Neural crest cell (in vitro differentiated cells): ENCODE measurements around the gene FUT8. TPM values are rescaled to one million over a fixed set of nuclear protein-coding genes. Genes with fewer than 3 reads are reported as not detected.
"Not testable (repeated sequence)": the region's sequence is repeated elsewhere in the genome, so short reads cannot be mapped to it uniquely, and the experiment has no call there.

ENCODE experiments used
- DNase-seq: peaks from one replicate; pipeline ENCODE4 v3.0.0; 2021; ENCODE audit warnings: low read depth, mixed read lengths, low spot score
- H3K27ac Mint-ChIP-seq: one replicate; pipeline ENCODE4 v1.8.0; 2021; ENCODE audit warnings: mild to moderate bottlenecking, mixed read lengths; ENCODE audit not compliant: unreplicated experiment
- H3K27me3 Mint-ChIP-seq: 2 replicates; pipeline ENCODE4 v1.8.0; 2021; ENCODE audit warnings: low read depth, mild to moderate bottlenecking, mixed read lengths
- H3K36me3 Mint-ChIP-seq: 2 replicates; pipeline ENCODE4 v1.8.0; 2021; ENCODE audit warnings: low read depth, mild to moderate bottlenecking, mixed read lengths
- H3K4me1 Mint-ChIP-seq: 2 replicates; pipeline ENCODE4 v1.8.0; 2021; ENCODE audit warnings: mixed read lengths
- H3K4me3 Mint-ChIP-seq: one replicate; pipeline ENCODE4 v1.8.0; 2021; ENCODE audit warnings: mild to moderate bottlenecking, mixed read lengths
- H3K9me3 Mint-ChIP-seq: 2 replicates; pipeline ENCODE4 v1.8.0; 2021; ENCODE audit warnings: mixed read lengths
- CTCF ChIP-seq: fragments of 200-600 bp; sonication (generic); conservative IDR thresholded peaks from 2 replicates; pipeline ENCODE4 v1.5.0; 2021; ENCODE audit warnings: antibody characterized with exemption, mild to moderate bottlenecking
- total RNA-seq: library from RNA; stranded (reverse); gene quantifications from 2 replicates; pipeline ENCODE4 v1.2.1, GENCODE V29; 2021

FUT8 gene
- total RNA-seq, 1 donor from 2014 or later = 67.2 TPM

- DNase-seq = no peak
- H3K4me1 Mint-ChIP-seq = no peaks in the 10 kb centered on the region
- H3K27me3 Mint-ChIP-seq = no peaks in the 10 kb centered on the region
- no peak overlapping the region for H3K27ac Mint-ChIP-seq
- H3K36me3 Mint-ChIP-seq = peaks cover 10% of the 10 kb centered on the region
- peaks cover 5% of the 10 kb centered on the region for H3K9me3 Mint-ChIP-seq
- TF ChIP-seq CTCF = no peak
- no peak overlapping the region for H3K4me3 Mint-ChIP-seq
These were observed 216.1 kb downstream of the FUT8 start for GRCh38 chr14:65628664-65629063.

- no peaks in the 10 kb centered on the region for H3K27me3 Mint-ChIP-seq
- DNase-seq = no peak
These were observed 218.5 kb downstream of the FUT8 start for GRCh38 chr14:65631040-65631439.

GRCh38 chr14:65632487-65632886 is 220.0 kb downstream of the FUT8 start:
- no peak for TF ChIP-seq CTCF
- Mint-ChIP-seq H3K27ac (no peak overlapping the region), H3K4me3 (no peak overlapping the region), H3K36me3 (peaks cover 34% of the 10 kb centered on the region), H3K9me3 (peaks cover 13% of the 10 kb centered on the region), H3K4me1 (no peaks in the 10 kb centered on the region), H3K27me3 (no peaks in the 10 kb centered on the region)
- no peak for DNase-seq

More at GRCh38 chr14:65631040-65631439, 218.5 kb downstream of the FUT8 start:
- TF ChIP-seq CTCF = no peak
- H3K36me3 Mint-ChIP-seq = peaks cover 29% of the 10 kb centered on the region
- peaks cover 13% of the 10 kb centered on the region for H3K9me3 Mint-ChIP-seq
- H3K4me3 Mint-ChIP-seq = no peak overlapping the region
- no peak overlapping the region for H3K27ac Mint-ChIP-seq
- no peaks in the 10 kb centered on the region for H3K4me1 Mint-ChIP-seq

GRCh38 chr14:65633666-65634065 is 221.1 kb downstream of the FUT8 start:
- H3K9me3 Mint-ChIP-seq = peaks cover 13% of the 10 kb centered on the region
- not testable (repeated sequence) for DNase-seq, H3K27me3 Mint-ChIP-seq, H3K4me3 Mint-ChIP-seq, H3K27ac Mint-ChIP-seq, H3K4me1 Mint-ChIP-seq
- H3K36me3 Mint-ChIP-seq = peaks cover 38% of the 10 kb centered on the region

- peaks cover 8% of the 10 kb centered on the region for H3K9me3 Mint-ChIP-seq
- no peak for DNase-seq
These were observed 225.2 kb downstream of the FUT8 start for GRCh38 chr14:65637780-65638179.

GRCh38 chr14:65639216-65639615 is 226.7 kb downstream of the FUT8 start:
- H3K36me3 Mint-ChIP-seq = peaks cover 26% of the 10 kb centered on the region
- H3K4me1 Mint-ChIP-seq = no peaks in the 10 kb centered on the region
- no peak for TF ChIP-seq CTCF
- no peak for DNase-seq
- H3K9me3 Mint-ChIP-seq = peaks cover 8% of the 10 kb centered on the region
- no peak overlapping the region for H3K4me3 Mint-ChIP-seq
- no peaks in the 10 kb centered on the region for H3K27me3 Mint-ChIP-seq
- H3K27ac Mint-ChIP-seq = no peak overlapping the region

More at GRCh38 chr14:65637780-65638179, 225.2 kb downstream of the FUT8 start:
- no peak overlapping the region for H3K4me3 Mint-ChIP-seq
- peaks cover 27% of the 10 kb centered on the region for H3K36me3 Mint-ChIP-seq
- no peak overlapping the region for H3K27ac Mint-ChIP-seq
- H3K4me1 Mint-ChIP-seq = no peaks in the 10 kb centered on the region
- TF ChIP-seq CTCF = no peak
- no peaks in the 10 kb centered on the region for H3K27me3 Mint-ChIP-seq
